HEK293 (cell line): ENCODE results near the gene VSTM4.

Experiments used
- CTCF ChIA-PET: fragments of 350-600 bp; formaldehyde crosslinking; extraction: SDS; loops from one replicate; lab custom pipeline; 2021; ENCODE audit warnings: antibody characterized with exemption; lab: Yijun Ruan, JAX
- POLR2A ChIA-PET: fragments of 300-600 bp; formaldehyde crosslinking; extraction: SDS; loops from one replicate; lab custom pipeline; 2020; ENCODE audit warnings: antibody characterized with exemption, inconsistent platforms; lab: Yijun Ruan, JAX
- H3K27ac ChIP-seq: fragments of 200-500 bp; sonication (Bioruptor generic); 2 replicates; pipeline ENCODE4 v1.5.1; 2014; ENCODE audit warnings: low read depth, low read length, control low read depth, inconsistent platforms; ENCODE audit errors: extremely low read depth
- H3K36me3 ChIP-seq, 2 experiments: fragments of 200-500 bp in 1 of 2; sonication (Bioruptor generic) in 1 of 2; 1 replicate in 1 of 2; 2 replicates in 1 of 2; pipeline ENCODE4 v1.5.1; 2014 to 2017; ENCODE audit warnings: inconsistent platforms in 2 of 2, low read length in 2 of 2; ENCODE audit not compliant: control insufficient read depth in 2 of 2, insufficient read depth in 1 of 2
- H3K4me1 ChIP-seq: fragments of 200-500 bp; sonication (Bioruptor generic); 2 replicates; pipeline ENCODE4 v1.5.1; 2014; ENCODE audit warnings: mild to moderate bottlenecking, low read length, inconsistent platforms; ENCODE audit not compliant: control insufficient read depth, insufficient read depth
- H3K4me3 ChIP-seq: 2 replicates; pipeline ENCODE4 v1.5.1; 2011; ENCODE audit warnings: low read depth, mild to moderate bottlenecking, control low read depth, low read length, moderate library complexity
- H3K9me3 ChIP-seq: fragments of 200-500 bp; sonication (Bioruptor generic); 2 replicates; pipeline ENCODE4 v1.5.1; 2014; ENCODE audit warnings: low read depth, low read length, inconsistent platforms; ENCODE audit not compliant: control insufficient read depth, insufficient read depth
- GLIS1 ChIP-seq: fragments of 450-650 bp; formaldehyde crosslinking; IDR thresholded peaks from 2 replicates; pipeline ENCODE4 v1.5.1; 2016; ENCODE audit warnings: missing biosample characterization, missing genetic modification characterization
- HOXA7 ChIP-seq: sonication (generic); formaldehyde crosslinking; IDR thresholded peaks from 2 replicates; pipeline ENCODE4 v1.8.1; 2022; ENCODE audit warnings: missing genetic modification reagents, borderline replicate concordance
- WT1 ChIP-seq: fragments of 450-650 bp; formaldehyde crosslinking; IDR thresholded peaks from 2 replicates; pipeline ENCODE4 v1.5.1; 2016; ENCODE audit warnings: missing biosample characterization, missing genetic modification characterization
- ZBTB48 ChIP-seq: fragments of 450-650 bp; formaldehyde crosslinking; IDR thresholded peaks from 2 replicates; pipeline ENCODE4 v1.5.1; 2016; ENCODE audit warnings: missing biosample characterization, missing genetic modification characterization
- ZBTB7A ChIP-seq: fragments of 450-650 bp; formaldehyde crosslinking; IDR thresholded peaks from 2 replicates; pipeline ENCODE4 v1.5.1; 2016; ENCODE audit warnings: low read depth, missing biosample characterization, missing genetic modification characterization
- ZNF16 ChIP-seq: fragments of 450-650 bp; formaldehyde crosslinking; IDR thresholded peaks from 2 replicates; pipeline ENCODE4 v1.5.1; 2016; ENCODE audit warnings: low read depth, missing biosample characterization, missing genetic modification characterization
- ZNF2 ChIP-seq: fragments of 450-650 bp; formaldehyde crosslinking; IDR thresholded peaks from 2 replicates; pipeline ENCODE4 v1.5.1; 2016; ENCODE audit warnings: missing biosample characterization, missing genetic modification characterization
- ZNF324 ChIP-seq: fragments of 450-650 bp; formaldehyde crosslinking; IDR thresholded peaks from 2 replicates; pipeline ENCODE4 v1.5.1; 2016; ENCODE audit warnings: missing biosample characterization, missing genetic modification characterization
- ZNF426 ChIP-seq: fragments of 450-650 bp; formaldehyde crosslinking; IDR thresholded peaks from 2 replicates; pipeline ENCODE4 v1.5.1; 2017; ENCODE audit warnings: missing biosample characterization, missing genetic modification characterization, mild to moderate bottlenecking, inconsistent platforms, moderate library complexity
- ZNF558 ChIP-seq: fragments of 450-650 bp; formaldehyde crosslinking; IDR thresholded peaks from 2 replicates; pipeline ENCODE4 v1.5.1; 2016; ENCODE audit warnings: missing biosample characterization, missing genetic modification characterization
- ZNF626 ChIP-seq: fragments of 450-650 bp; sonication (Bioruptor Pico); formaldehyde crosslinking; IDR thresholded peaks from 2 replicates; pipeline ENCODE4 v1.5.1; 2018; ENCODE audit warnings: missing biosample characterization, missing genetic modification characterization, inconsistent platforms
- ZNF660 ChIP-seq: fragments of 450-650 bp; IDR thresholded peaks from 2 replicates; pipeline ENCODE4 v1.5.1; 2018; ENCODE audit warnings: missing biosample characterization, mild to moderate bottlenecking, missing genetic modification characterization
- ZNF701 ChIP-seq: fragments of 450-650 bp; formaldehyde crosslinking; IDR thresholded peaks from 2 replicates; pipeline ENCODE4 v1.5.1; 2016; ENCODE audit warnings: missing biosample characterization, missing genetic modification characterization
- ZNF747 ChIP-seq: fragments of 450-650 bp; formaldehyde crosslinking; IDR thresholded peaks from 2 replicates; pipeline ENCODE4 v1.5.1; 2016; ENCODE audit warnings: missing biosample characterization, missing genetic modification characterization
- ZSCAN30 ChIP-seq: fragments of 450-650 bp; IDR thresholded peaks from 2 replicates; pipeline ENCODE4 v1.5.1; 2018; ENCODE audit warnings: missing biosample characterization, mild to moderate bottlenecking, missing genetic modification characterization, moderate library complexity
- ZXDB ChIP-seq: fragments of 450-650 bp; formaldehyde crosslinking; IDR thresholded peaks from 2 replicates; pipeline ENCODE4 v1.5.1; 2016; ENCODE audit warnings: missing biosample characterization, missing genetic modification characterization
- TF ChIP-seq, protein P1 (sequence below): fragments of 450-650 bp; formaldehyde crosslinking; IDR thresholded peaks from 2 replicates; pipeline ENCODE4 v1.5.1; 2016; ENCODE audit warnings: missing biosample characterization, missing genetic modification characterization, borderline replicate concordance
- TF ChIP-seq, protein P2 (sequence below): fragments of 450-650 bp; formaldehyde crosslinking; IDR thresholded peaks from 2 replicates; pipeline ENCODE4; 2016; ENCODE audit warnings: missing biosample characterization, missing genetic modification characterization
- TF ChIP-seq, protein P3 (sequence below): fragments of 450-650 bp; formaldehyde crosslinking; IDR thresholded peaks from 2 replicates; pipeline ENCODE4 v1.5.1; 2016; ENCODE audit warnings: missing biosample characterization, missing genetic modification characterization, borderline replicate concordance
- TF ChIP-seq, protein P4 (sequence below): fragments of 450-650 bp; formaldehyde crosslinking; IDR thresholded peaks from 2 replicates; pipeline ENCODE4 v1.5.1; 2016; ENCODE audit warnings: missing biosample characterization, missing genetic modification characterization

Gene VSTM4

DNA sequence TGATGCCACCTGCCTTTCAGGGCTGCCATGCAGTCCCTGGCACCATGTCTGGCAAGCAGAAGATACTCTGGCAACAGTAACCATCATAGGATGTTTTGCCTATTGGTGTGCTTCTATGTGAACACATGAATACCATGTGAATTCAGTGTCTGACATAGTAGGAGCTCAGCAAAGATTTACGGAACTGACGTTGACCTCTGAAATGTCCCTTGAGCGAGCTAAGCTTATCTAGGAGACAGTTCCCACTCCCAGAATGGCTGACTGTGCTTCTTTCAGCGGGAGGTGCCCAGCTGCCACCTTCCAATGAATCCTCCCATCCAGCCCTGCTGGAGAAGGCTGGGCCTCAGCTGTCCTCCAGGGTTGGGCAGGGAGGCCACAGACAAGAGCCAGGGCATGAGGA is 104.5 kb downstream of the VSTM4 start:
- ChIA-PET POLR2A (no interaction called here), CTCF (interaction anchor here (0.6 kb wide), 2 partner anchors 175 to 295 kb away, joined by 3 read pairs; no protein-coding TSS in a partner anchor)
- TF ChIP-seq ZNF426: no peak
- no peak for TF ChIP-seq ZNF747 (tag by site-specific recombination)
- TF ChIP-seq HOXA7 (CRISPR knock-in tag): no peak
- TF ChIP-seq, protein P1, sequence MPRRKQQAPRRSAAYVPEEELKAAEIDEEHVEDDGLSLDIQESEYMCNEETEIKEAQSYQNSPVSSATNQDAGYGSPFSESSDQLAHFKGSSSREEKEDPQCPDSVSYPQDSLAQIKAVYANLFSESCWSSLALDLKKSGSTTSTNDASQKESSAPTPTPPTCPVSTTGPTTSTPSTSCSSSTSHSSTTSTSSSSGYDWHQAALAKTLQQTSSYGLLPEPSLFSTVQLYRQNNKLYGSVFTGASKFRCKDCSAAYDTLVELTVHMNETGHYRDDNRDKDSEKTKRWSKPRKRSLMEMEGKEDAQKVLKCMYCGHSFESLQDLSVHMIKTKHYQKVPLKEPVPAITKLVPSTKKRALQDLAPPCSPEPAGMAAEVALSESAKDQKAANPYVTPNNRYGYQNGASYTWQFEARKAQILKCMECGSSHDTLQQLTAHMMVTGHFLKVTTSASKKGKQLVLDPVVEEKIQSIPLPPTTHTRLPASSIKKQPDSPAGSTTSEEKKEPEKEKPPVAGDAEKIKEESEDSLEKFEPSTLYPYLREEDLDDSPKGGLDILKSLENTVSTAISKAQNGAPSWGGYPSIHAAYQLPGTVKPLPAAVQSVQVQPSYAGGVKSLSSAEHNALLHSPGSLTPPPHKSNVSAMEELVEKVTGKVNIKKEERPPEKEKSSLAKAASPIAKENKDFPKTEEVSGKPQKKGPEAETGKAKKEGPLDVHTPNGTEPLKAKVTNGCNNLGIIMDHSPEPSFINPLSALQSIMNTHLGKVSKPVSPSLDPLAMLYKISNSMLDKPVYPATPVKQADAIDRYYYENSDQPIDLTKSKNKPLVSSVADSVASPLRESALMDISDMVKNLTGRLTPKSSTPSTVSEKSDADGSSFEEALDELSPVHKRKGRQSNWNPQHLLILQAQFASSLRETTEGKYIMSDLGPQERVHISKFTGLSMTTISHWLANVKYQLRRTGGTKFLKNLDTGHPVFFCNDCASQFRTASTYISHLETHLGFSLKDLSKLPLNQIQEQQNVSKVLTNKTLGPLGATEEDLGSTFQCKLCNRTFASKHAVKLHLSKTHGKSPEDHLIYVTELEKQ: no peak
- no peak for TF ChIP-seq WT1 (tag by site-specific recombination)
- TF ChIP-seq, protein P2, sequence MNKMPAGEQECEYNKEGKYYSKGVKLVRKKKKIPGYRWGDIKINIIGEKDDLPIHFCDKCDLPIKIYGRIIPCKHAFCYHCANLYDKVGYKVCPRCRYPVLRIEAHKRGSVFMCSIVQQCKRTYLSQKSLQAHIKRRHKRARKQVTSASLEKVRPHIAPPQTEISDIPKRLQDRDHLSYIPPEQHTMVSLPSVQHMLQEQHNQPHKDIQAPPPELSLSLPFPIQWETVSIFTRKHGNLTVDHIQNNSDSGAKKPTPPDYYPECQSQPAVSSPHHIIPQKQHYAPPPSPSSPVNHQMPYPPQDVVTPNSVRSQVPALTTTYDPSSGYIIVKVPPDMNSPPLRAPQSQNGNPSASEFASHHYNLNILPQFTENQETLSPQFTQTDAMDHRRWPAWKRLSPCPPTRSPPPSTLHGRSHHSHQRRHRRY (tag by site-specific recombination): no peak
- no peak for TF ChIP-seq ZBTB48
- TF ChIP-seq ZBTB7A (tag by site-specific recombination): no peak

DNA sequence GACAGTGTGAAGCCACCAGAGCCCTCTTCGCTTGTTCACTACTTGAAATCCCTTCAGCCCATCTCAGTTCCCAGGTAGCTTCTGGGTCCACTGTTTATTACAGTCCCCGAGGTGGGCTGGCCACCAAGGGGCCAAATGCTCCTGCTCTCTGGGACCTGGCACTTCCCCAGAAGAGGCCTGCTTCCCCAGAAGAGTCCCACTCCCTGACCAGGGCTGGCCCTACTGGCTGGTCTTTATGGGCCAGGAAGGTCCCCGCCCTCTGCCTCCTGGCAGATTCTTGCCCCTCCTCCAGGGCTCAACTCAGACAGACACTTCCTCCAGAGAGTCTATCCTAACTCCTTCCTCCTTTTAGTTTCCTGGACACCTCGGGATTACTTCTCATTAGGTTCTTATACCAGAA is 105.0 kb downstream of the VSTM4 start:
- H3K4me1 ChIP-seq: no peaks in the 10 kb centered on the region
- TF ChIP-seq ZXDB (tag by site-specific recombination): no peak
- TF ChIP-seq, protein P3, sequence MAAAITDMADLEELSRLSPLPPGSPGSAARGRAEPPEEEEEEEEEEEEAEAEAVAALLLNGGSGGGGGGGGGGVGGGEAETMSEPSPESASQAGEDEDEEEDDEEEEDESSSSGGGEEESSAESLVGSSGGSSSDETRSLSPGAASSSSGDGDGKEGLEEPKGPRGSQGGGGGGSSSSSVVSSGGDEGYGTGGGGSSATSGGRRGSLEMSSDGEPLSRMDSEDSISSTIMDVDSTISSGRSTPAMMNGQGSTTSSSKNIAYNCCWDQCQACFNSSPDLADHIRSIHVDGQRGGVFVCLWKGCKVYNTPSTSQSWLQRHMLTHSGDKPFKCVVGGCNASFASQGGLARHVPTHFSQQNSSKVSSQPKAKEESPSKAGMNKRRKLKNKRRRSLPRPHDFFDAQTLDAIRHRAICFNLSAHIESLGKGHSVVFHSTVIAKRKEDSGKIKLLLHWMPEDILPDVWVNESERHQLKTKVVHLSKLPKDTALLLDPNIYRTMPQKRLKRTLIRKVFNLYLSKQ (tag by site-specific recombination): no peak
- no peak for TF ChIP-seq ZNF747 (tag by site-specific recombination)
- no peaks in the 10 kb centered on the region for H3K9me3 ChIP-seq
- ChIA-PET CTCF (interaction anchor here (0.8 kb wide), 1 partner anchor 30 kb away, joined by 3 read pairs; no protein-coding TSS in a partner anchor), POLR2A (no interaction called here)
- H3K27ac ChIP-seq: no peak overlapping the region
- no peak overlapping the region for H3K4me3 ChIP-seq
- no peaks in the 10 kb centered on the region for H3K36me3 ChIP-seq

More for the DNA sequence above, 104.5 kb downstream of the VSTM4 start:
- no peaks in the 10 kb centered on the region for H3K9me3 ChIP-seq
- H3K4me1 ChIP-seq: no peaks in the 10 kb centered on the region
- no peaks in the 10 kb centered on the region for H3K36me3 ChIP-seq
- no peak overlapping the region for H3K4me3 ChIP-seq
- no peak overlapping the region for H3K27ac ChIP-seq

DNA sequence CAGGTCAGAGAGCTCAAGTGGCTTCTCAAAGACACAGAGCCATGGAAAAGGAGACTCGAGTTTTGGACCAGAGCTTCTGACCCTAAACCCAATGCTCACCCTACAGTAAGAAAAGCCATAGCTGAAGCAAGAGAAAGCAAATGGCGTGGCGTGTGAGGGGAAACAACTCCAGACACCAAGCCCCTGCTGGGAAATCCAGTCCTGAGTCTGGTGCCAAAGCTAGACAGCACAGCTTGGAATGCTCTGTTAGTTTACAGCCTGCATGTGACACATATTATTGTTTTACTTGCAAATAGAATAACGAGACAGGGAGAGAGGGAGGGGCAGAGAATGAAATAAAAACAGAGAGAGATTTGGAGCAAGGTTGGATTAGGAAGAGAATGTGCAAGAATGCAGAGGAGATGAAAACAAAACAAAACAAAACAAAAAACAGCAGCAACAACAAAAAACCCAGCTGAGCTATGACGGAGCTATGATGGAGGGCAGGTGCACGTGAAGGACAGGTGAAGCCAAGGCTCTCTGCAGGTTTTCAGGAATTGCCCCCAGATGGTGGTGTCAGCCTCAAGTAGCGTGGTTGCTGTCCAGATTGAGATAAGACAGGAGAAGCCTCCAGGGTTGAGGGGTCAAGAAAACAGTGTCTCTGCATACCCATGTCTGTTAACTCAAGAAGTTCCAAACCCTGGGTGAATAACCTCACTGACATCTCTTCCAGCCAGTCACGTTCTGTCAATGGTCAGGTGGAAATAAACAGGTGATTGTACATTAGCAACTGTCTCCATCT is 105.9 kb downstream of the VSTM4 start:
- H3K36me3 ChIP-seq: no peaks in the 10 kb centered on the region
- no peak overlapping the region for H3K4me3 ChIP-seq
- no peaks in the 10 kb centered on the region for H3K4me1 ChIP-seq
- ChIA-PET CTCF (interaction anchor here (0.6 to 0.8 kb wide), 2 partner anchors 29 to 353 kb away, joined by 3 to 4 read pairs; no protein-coding TSS in a partner anchor), POLR2A (no interaction called here)
- no peaks in the 10 kb centered on the region for H3K9me3 ChIP-seq
- H3K27ac ChIP-seq: no peak overlapping the region
- no peak for TF ChIP-seq ZNF324 (tag by site-specific recombination)
- no peak for TF ChIP-seq ZNF626 (tag by site-specific recombination)
- TF ChIP-seq ZNF2: no peak
- TF ChIP-seq ZNF558 (tag by site-specific recombination): no peak
- TF ChIP-seq GLIS1: no peak
- TF ChIP-seq, protein P4, sequence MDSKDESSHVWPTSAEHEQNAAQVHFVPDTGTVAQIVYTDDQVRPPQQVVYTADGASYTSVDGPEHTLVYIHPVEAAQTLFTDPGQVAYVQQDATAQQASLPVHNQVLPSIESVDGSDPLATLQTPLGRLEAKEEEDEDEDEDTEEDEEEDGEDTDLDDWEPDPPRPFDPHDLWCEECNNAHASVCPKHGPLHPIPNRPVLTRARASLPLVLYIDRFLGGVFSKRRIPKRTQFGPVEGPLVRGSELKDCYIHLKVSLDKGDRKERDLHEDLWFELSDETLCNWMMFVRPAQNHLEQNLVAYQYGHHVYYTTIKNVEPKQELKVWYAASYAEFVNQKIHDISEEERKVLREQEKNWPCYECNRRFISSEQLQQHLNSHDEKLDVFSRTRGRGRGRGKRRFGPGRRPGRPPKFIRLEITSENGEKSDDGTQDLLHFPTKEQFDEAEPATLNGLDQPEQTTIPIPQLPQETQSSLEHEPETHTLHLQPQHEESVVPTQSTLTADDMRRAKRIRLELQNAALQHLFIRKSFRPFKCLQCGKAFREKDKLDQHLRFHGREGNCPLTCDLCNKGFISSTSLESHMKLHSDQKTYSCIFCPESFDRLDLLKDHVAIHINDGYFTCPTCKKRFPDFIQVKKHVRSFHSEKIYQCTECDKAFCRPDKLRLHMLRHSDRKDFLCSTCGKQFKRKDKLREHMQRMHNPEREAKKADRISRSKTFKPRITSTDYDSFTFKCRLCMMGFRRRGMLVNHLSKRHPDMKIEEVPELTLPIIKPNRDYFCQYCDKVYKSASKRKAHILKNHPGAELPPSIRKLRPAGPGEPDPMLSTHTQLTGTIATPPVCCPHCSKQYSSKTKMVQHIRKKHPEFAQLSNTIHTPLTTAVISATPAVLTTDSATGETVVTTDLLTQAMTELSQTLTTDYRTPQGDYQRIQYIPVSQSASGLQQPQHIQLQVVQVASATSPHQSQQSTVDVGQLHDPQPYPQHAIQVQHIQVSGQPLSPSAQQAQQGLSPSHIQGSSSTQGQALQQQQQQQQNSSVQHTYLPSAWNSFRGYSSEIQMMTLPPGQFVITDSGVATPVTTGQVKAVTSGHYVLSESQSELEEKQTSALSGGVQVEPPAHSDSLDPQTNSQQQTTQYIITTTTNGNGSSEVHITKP (tag by site-specific recombination): no peak
- no peak for TF ChIP-seq ZSCAN30
- no peak for TF ChIP-seq ZNF701 (tag by site-specific recombination)
- TF ChIP-seq ZNF16 (tag by site-specific recombination): no peak
- no peak for TF ChIP-seq ZNF660 (tag by site-specific recombination)
